OCI-LY7 (cell line): ENCODE measurements around the gene IQGAP1. TPM values are rescaled to one million over a fixed set of nuclear protein-coding genes. Genes with fewer than 3 reads are reported as not detected.

Experiments
- BruUV-seq: library from RNA; stranded (reverse); fragments of 400-500 nt; replicated peaks from 2 replicates; lab custom pipeline; 2021; lab: Mats Ljungman, UMichigan
- CTCF ChIA-PET: fragments of 300-600 bp; sonication (Branson Sonifier 250); formaldehyde crosslinking; loops from one replicate; lab custom pipeline; 2022; ENCODE audit warnings: antibody characterized with exemption; ENCODE audit not compliant: unreplicated experiment; lab: Charles Lee
- POLR2A ChIA-PET: fragments of 300-600 bp; sonication (Branson Sonifier 250); formaldehyde crosslinking; loops from one replicate; lab custom pipeline; 2022; ENCODE audit warnings: antibody characterized with exemption; lab: Charles Lee
- DNase-seq: peaks from one replicate; pipeline ENCODE4 v3.0.0-alpha.2; 2015; ENCODE audit warnings: low spot score
- H2AFZ ChIP-seq: fragments of 200-600 bp; sonication (generic), shearing (Covaris generic); 2 replicates; pipeline ENCODE4 v1.6.1; 2014; ENCODE audit warnings: mild to moderate bottlenecking, antibody characterized with exemption, low read length, moderate library complexity
- H3K27ac ChIP-seq: fragments of 200-600 bp; sonication (generic); 2 replicates; pipeline ENCODE4 v1.5.1; 2014; ENCODE audit warnings: mixed run types, low read depth, mild to moderate bottlenecking, moderate library complexity, low read length, inconsistent platforms; ENCODE audit not compliant: poor library complexity, severe bottlenecking
- H3K36me3 ChIP-seq: fragments of 200-600 bp; sonication (generic); 2 replicates; pipeline ENCODE4 v1.6.1; 2014; ENCODE audit warnings: mild to moderate bottlenecking, antibody characterized with exemption, low read length, moderate library complexity, mixed read lengths; ENCODE audit not compliant: insufficient read depth
- H3K4me1 ChIP-seq: fragments of 200-600 bp; sonication (generic); 2 replicates; pipeline ENCODE4 v1.5.1; 2014; ENCODE audit warnings: mild to moderate bottlenecking, low read length; ENCODE audit not compliant: insufficient read depth, poor library complexity, severe bottlenecking
- H3K4me2 ChIP-seq: fragments of 200-600 bp; sonication (generic); 2 replicates; pipeline ENCODE4 v1.6.1; 2014; ENCODE audit warnings: mild to moderate bottlenecking, low read length
- H3K4me3 ChIP-seq: fragments of 200-600 bp; sonication (generic); 2 replicates; pipeline ENCODE4 v1.5.1; 2014; ENCODE audit warnings: mild to moderate bottlenecking, low read depth, low read length; ENCODE audit not compliant: poor library complexity, severe bottlenecking
- H3K79me2 ChIP-seq: fragments of 200-600 bp; sonication (generic); 2 replicates; pipeline ENCODE4 v1.6.1; 2016; ENCODE audit warnings: low read depth, mild to moderate bottlenecking, low read length, moderate library complexity, mixed read lengths; ENCODE audit not compliant: insufficient read depth
- H3K9me2 ChIP-seq: fragments of 200-600 bp; sonication (generic); 2 replicates; pipeline ENCODE4 v1.6.1; 2016; ENCODE audit warnings: mild to moderate bottlenecking, low read length, mixed read lengths; ENCODE audit not compliant: insufficient read depth
- H3K9me3 ChIP-seq: fragments of 200-600 bp; sonication (generic); 2 replicates; pipeline ENCODE4 v1.6.1; 2014; ENCODE audit warnings: mild to moderate bottlenecking, mixed run types, low read length, mixed read lengths
- H4K20me1 ChIP-seq: fragments of 200-600 bp; sonication (generic); 2 replicates; pipeline ENCODE4 v1.6.1; 2014; ENCODE audit warnings: mild to moderate bottlenecking, antibody characterized with exemption, low read length, moderate library complexity, mixed read lengths; ENCODE audit not compliant: insufficient read depth
- CTCF ChIP-seq: fragments of 200-600 bp; sonication (generic); conservative IDR thresholded peaks from 2 replicates; pipeline ENCODE4 v1.5.1; 2014; ENCODE audit warnings: mild to moderate bottlenecking, antibody characterized with exemption, low read length, moderate library complexity, mixed read lengths
- EZH2phosphoT487 ChIP-seq: fragments of 200-600 bp; sonication (generic); IDR thresholded peaks from 2 replicates; pipeline ENCODE4 v1.6.1; 2018; ENCODE audit warnings: low read depth, borderline replicate concordance, mild to moderate bottlenecking, mixed run types, antibody characterized with exemption, low read length, moderate library complexity, mixed read lengths
- intact Hi-C: fragments of 100-400 bp; cut with micrococcal nuclease; formaldehyde crosslinking; loops from one replicate; pipeline ENCODE4 v1.10.0; 2022; ENCODE audit not compliant: unreplicated experiment
- total RNA-seq, 2 experiments: library from RNA; depleted of rRNA in 1 of 2; stranded (reverse); fragments of >200 nt in 1 of 2; shearing (Covaris generic) in 1 of 2; gene quantifications; 2 replicates each; pipeline ENCODE4 v1.2.3, GENCODE V29; 2014 to 2022

IQGAP1 gene
- total RNA-seq, 2 experiments from 2014 or later = 98.7 to 114 TPM

DNA sequence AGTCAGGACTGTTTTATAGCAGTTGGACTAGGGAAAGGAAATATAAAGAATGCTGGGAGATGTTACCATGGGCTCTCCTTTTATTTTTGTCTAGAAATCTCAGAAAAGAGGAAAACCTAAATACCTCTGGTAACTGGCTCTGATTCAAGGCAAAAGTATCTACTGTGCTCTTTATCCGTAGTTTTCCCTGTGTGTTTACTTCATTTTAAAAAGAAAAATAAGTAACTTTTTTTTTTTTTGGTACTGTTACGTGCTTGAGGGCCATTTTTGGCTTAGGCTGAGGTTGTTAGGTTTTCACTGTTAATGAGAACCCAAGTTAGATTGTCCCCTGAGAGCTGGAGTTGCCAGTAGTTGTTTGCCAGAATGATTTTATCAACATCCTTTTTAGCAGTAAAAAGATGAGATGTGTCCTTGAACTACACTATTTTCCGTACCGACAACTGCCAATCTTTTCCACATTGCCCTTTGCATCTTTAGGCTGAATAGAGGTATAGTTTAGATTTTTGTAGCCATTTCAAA, 35.8 kb downstream of the IQGAP1 start:
- Histone ChIP-seq H3K9me2 (no peaks in the 10 kb centered on the region), H2AFZ (no peak overlapping the region), H3K27ac (no peak overlapping the region), H3K4me3 (no peak overlapping the region), H4K20me1 (no peaks in the 10 kb centered on the region), H3K4me2 (no peak overlapping the region), H3K4me1 (peaks cover 13% of the 10 kb centered on the region), H3K36me3 (peaks cover 19% of the 10 kb centered on the region), H3K79me2 (peaks cover 51% of the 10 kb centered on the region), H3K9me3 (no peaks in the 10 kb centered on the region)
- BruUV-seq = no TSS peak
- no peak for DNase-seq
- ChIA-PET POLR2A (interaction anchor here (0.7 to 1.8 kb wide), 6 partner anchors 10 to 50 kb away, joined by 3 to 5 read pairs (median 3); no protein-coding TSS in a partner anchor), CTCF (no interaction called here)
- TF ChIP-seq CTCF = no peak
- TF ChIP-seq EZH2phosphoT487 = no peak
- intact Hi-C loops = no loop called here

GRCh38 chr15:90425726-90426346, 37.8 kb downstream of the IQGAP1 start:
- Histone ChIP-seq H3K9me2 (no peaks in the 10 kb centered on the region), H3K4me2 (no peak overlapping the region), H2AFZ (no peak overlapping the region), H3K79me2 (peaks cover 43% of the 10 kb centered on the region), H3K36me3 (peaks cover 35% of the 10 kb centered on the region), H3K27ac (no peak overlapping the region), H3K4me3 (no peak overlapping the region), H3K9me3 (no peaks in the 10 kb centered on the region), H4K20me1 (no peaks in the 10 kb centered on the region), H3K4me1 (peaks cover 28% of the 10 kb centered on the region)
- CTCF ChIA-PET = interaction anchor here (1.5 kb wide), 1 partner anchor 38 kb away, joined by 3 read pairs; the partner anchor contains the start of gene IQGAP1
- DNase-seq = no peak
- TF ChIP-seq CTCF = no peak
- TF ChIP-seq EZH2phosphoT487 = no peak
- POLR2A ChIA-PET = interaction anchor here (0.7 to 1.9 kb wide), 5 partner anchors 11 to 31 kb away, joined by 3 to 7 read pairs (median 3); no protein-coding TSS in a partner anchor
- intact Hi-C loops = no loop called here
- no TSS peak for BruUV-seq

GRCh38 chr15:90427185-90427584, 39.1 kb downstream of the IQGAP1 start:
- Histone ChIP-seq H2AFZ (no peak overlapping the region), H3K4me3 (no peak overlapping the region), H3K4me2 (no peak overlapping the region), H3K36me3 (peaks cover 41% of the 10 kb centered on the region), H3K4me1 (peaks cover 41% of the 10 kb centered on the region), H3K79me2 (peaks cover 34% of the 10 kb centered on the region), H3K27ac (no peak overlapping the region), H3K9me3 (no peaks in the 10 kb centered on the region), H4K20me1 (no peaks in the 10 kb centered on the region), H3K9me2 (no peaks in the 10 kb centered on the region)
- BruUV-seq = no TSS peak
- POLR2A ChIA-PET = no interaction called here
- CTCF ChIA-PET = no interaction called here
- intact Hi-C loops = no loop called here
- DNase-seq = no peak
- TF ChIP-seq EZH2phosphoT487 = no peak
- TF ChIP-seq CTCF = no peak
